T-helper 17 cell (primary cell): ENCODE measurements around the gene TRIO. TPM values are rescaled to one million over a fixed set of nuclear protein-coding genes. Genes with fewer than 3 reads are reported as not detected.
A peak's percentile ranks its signal among the peaks of the same experiment; 100 is the strongest.

Experiments
- ATAC-seq: fragments of 150-1000 bp; cut with Tn5 transposase; 2 replicates; pipeline ENCODE4 v1.10.0; 2021; ENCODE audit warnings: mild to moderate bottlenecking, moderate library complexity
- DNase-seq, 3 donors: peaks; one replicate each; pipeline versions ENCODE4 v3.0.0 to v3.0.0-alpha.2; 2020 to 2021
- H3K9me3 ChIP-seq: one replicate; pipeline ENCODE4 v1.7.0; 2013; ENCODE audit warnings: low read length, mild to moderate bottlenecking; ENCODE audit not compliant: control insufficient read depth, poor library complexity, severe bottlenecking
- H3K27ac Mint-ChIP-seq: one replicate; pipeline ENCODE4 v1.8.0; 2022; ENCODE audit warnings: mild to moderate bottlenecking, moderate library complexity, mixed read lengths
- H3K27me3 Mint-ChIP-seq: one replicate; pipeline ENCODE4 v1.8.0; 2022; ENCODE audit warnings: mixed read lengths
- H3K36me3 Mint-ChIP-seq: one replicate; pipeline ENCODE4 v1.8.0; 2022; ENCODE audit warnings: low read depth, mixed read lengths
- H3K4me1 Mint-ChIP-seq: one replicate; pipeline ENCODE4 v1.8.0; 2022; ENCODE audit warnings: mild to moderate bottlenecking, mixed read lengths
- H3K4me3 Mint-ChIP-seq: one replicate; pipeline ENCODE4 v1.8.0; 2022; ENCODE audit warnings: mild to moderate bottlenecking, moderate library complexity, mixed read lengths
- total RNA-seq, 4 donors: library from RNA in 2 of 4; stranded (reverse) in 2 of 4; gene quantifications; one replicate each; pipeline ENCODE4 v1.2.3 and lab custom pipeline; 2022 to 2026

TRIO gene
- total RNA-seq, 2 donors from 2014 or later = 19.3 to 19.5 TPM

GRCh38 chr5:14286574-14287421 is 143.7 kb downstream of the TRIO start:
- Mint-ChIP-seq H3K4me1 (no peaks in the 10 kb centered on the region), H3K27me3 (peaks cover 17% of the 10 kb centered on the region), H3K27ac (no peak overlapping the region), H3K4me3 (no peak overlapping the region), H3K36me3 (peaks cover 2% of the 10 kb centered on the region)
- DNase-seq (no peak), ATAC-seq (peak; percentile 54)
- H3K9me3 ChIP-seq = no peaks in the 10 kb centered on the region

GRCh38 chr5:14292766-14293658 is 149.9 kb downstream of the TRIO start:
- H3K4me1 Mint-ChIP-seq = no peaks in the 10 kb centered on the region
- DNase-seq (no peak), ATAC-seq (no peak)
- H3K9me3 ChIP-seq = no peaks in the 10 kb centered on the region
- no peak overlapping the region for H3K27ac Mint-ChIP-seq
- H3K27me3 Mint-ChIP-seq = peaks cover 5% of the 10 kb centered on the region
- H3K4me3 Mint-ChIP-seq = no peak overlapping the region
- H3K36me3 Mint-ChIP-seq = peaks cover 2% of the 10 kb centered on the region

GRCh38 chr5:14295610-14296009 is 152.5 kb downstream of the TRIO start:
- ATAC-seq = no peak
- no peaks in the 10 kb centered on the region for H3K4me1 Mint-ChIP-seq
- H3K27me3 Mint-ChIP-seq = peaks cover 5% of the 10 kb centered on the region
- H3K4me3 Mint-ChIP-seq = no peak overlapping the region
- DNase-seq = no peak
- no peak overlapping the region for H3K27ac Mint-ChIP-seq
- no peaks in the 10 kb centered on the region for H3K9me3 ChIP-seq
- H3K36me3 Mint-ChIP-seq = peaks cover 2% of the 10 kb centered on the region

GRCh38 chr5:14296533-14297331 is 153.6 kb downstream of the TRIO start:
- Mint-ChIP-seq H3K27ac (no peak overlapping the region), H3K27me3 (peaks cover 5% of the 10 kb centered on the region), H3K36me3 (no peaks in the 10 kb centered on the region)

GRCh38 chr5:14297697-14298096 is 154.6 kb downstream of the TRIO start:
- H3K36me3 Mint-ChIP-seq = peaks cover 1% of the 10 kb centered on the region
- no peaks in the 10 kb centered on the region for H3K4me1 Mint-ChIP-seq
- no peak overlapping the region for H3K27ac Mint-ChIP-seq
- peaks cover 5% of the 10 kb centered on the region for H3K27me3 Mint-ChIP-seq
- H3K4me3 Mint-ChIP-seq = no peak overlapping the region
- DNase-seq (no peak), ATAC-seq (no peak)
- H3K9me3 ChIP-seq = no peaks in the 10 kb centered on the region

More at GRCh38 chr5:14296533-14297331, 153.6 kb downstream of the TRIO start:
- ATAC-seq (no peak), DNase-seq (no peak)
- no peaks in the 10 kb centered on the region for H3K9me3 ChIP-seq
- H3K4me1 Mint-ChIP-seq = no peaks in the 10 kb centered on the region
- no peak overlapping the region for H3K4me3 Mint-ChIP-seq

- Mint-ChIP-seq H3K36me3 (peaks cover 3% of the 10 kb centered on the region), H3K27me3 (peaks cover 5% of the 10 kb centered on the region), H3K27ac (peak overlapping the region; percentile 6), H3K4me3 (no peak overlapping the region), H3K4me1 (no peaks in the 10 kb centered on the region)
- ATAC-seq = no peak
- H3K9me3 ChIP-seq = no peaks in the 10 kb centered on the region
- DNase-seq = no peak
Measured at GRCh38 chr5:14298126-14298847, 155.1 kb downstream of the TRIO start.

- no peaks in the 10 kb centered on the region for H3K9me3 ChIP-seq
- Mint-ChIP-seq H3K36me3 (peaks cover 3% of the 10 kb centered on the region), H3K4me1 (no peaks in the 10 kb centered on the region), H3K27me3 (peaks cover 5% of the 10 kb centered on the region), H3K4me3 (no peak overlapping the region), H3K27ac (no peak overlapping the region)
- DNase-seq (no peak), ATAC-seq (no peak)
Measured at GRCh38 chr5:14299666-14300065, 156.5 kb downstream of the TRIO start.

- Mint-ChIP-seq H3K4me3 (no peak overlapping the region), H3K36me3 (peaks cover 3% of the 10 kb centered on the region), H3K27ac (no peak overlapping the region), H3K27me3 (peaks cover 5% of the 10 kb centered on the region), H3K4me1 (no peaks in the 10 kb centered on the region)
- ATAC-seq (no peak), DNase-seq (no peak)
- H3K9me3 ChIP-seq = no peaks in the 10 kb centered on the region
Measured at GRCh38 chr5:14301186-14301585, 158.0 kb downstream of the TRIO start.

GRCh38 chr5:14302330-14302729 is 159.2 kb downstream of the TRIO start:
- Mint-ChIP-seq H3K27me3 (peaks cover 5% of the 10 kb centered on the region), H3K4me3 (no peak overlapping the region), H3K36me3 (peaks cover 3% of the 10 kb centered on the region), H3K27ac (no peak overlapping the region), H3K4me1 (no peaks in the 10 kb centered on the region)
- ATAC-seq (no peak), DNase-seq (no peak)
- no peaks in the 10 kb centered on the region for H3K9me3 ChIP-seq

GRCh38 chr5:14305045-14305444 is 161.9 kb downstream of the TRIO start:
- Mint-ChIP-seq H3K4me3 (no peak overlapping the region), H3K27ac (no peak overlapping the region), H3K27me3 (no peaks in the 10 kb centered on the region), H3K4me1 (no peaks in the 10 kb centered on the region), H3K36me3 (peaks cover 5% of the 10 kb centered on the region)
- no peaks in the 10 kb centered on the region for H3K9me3 ChIP-seq
- DNase-seq (no peak), ATAC-seq (no peak)

GRCh38 chr5:14306329-14306815 is 163.2 kb downstream of the TRIO start:
- Mint-ChIP-seq H3K36me3 (peaks cover 5% of the 10 kb centered on the region), H3K27ac (no peak overlapping the region), H3K4me1 (no peaks in the 10 kb centered on the region), H3K4me3 (no peak overlapping the region), H3K27me3 (no peaks in the 10 kb centered on the region)
- no peak for ATAC-seq
- no peak for DNase-seq
- H3K9me3 ChIP-seq = no peaks in the 10 kb centered on the region

GRCh38 chr5:14308384-14309154 is 165.4 kb downstream of the TRIO start:
- ATAC-seq (no peak), DNase-seq (no peak)
- Mint-ChIP-seq H3K27me3 (no peaks in the 10 kb centered on the region), H3K4me3 (no peak overlapping the region), H3K4me1 (no peaks in the 10 kb centered on the region), H3K27ac (no peak overlapping the region), H3K36me3 (peaks cover 2% of the 10 kb centered on the region)
- H3K9me3 ChIP-seq = no peaks in the 10 kb centered on the region
